Activated naive CD4-positive, alpha-beta T cell treated with anti-CD3 and anti-CD28 coated beads, Interleukin-2, amount 50 U/mL, for 24 hours (primary cell): ENCODE results near the gene HAAO.

Experiments used
- H3K27ac Mint-ChIP-seq: one replicate; pipeline ENCODE4 v1.8.0; 2021; ENCODE audit warnings: mild to moderate bottlenecking, mixed read lengths
- H3K27me3 Mint-ChIP-seq: one replicate; pipeline ENCODE4 v1.8.0; 2021; ENCODE audit warnings: mixed read lengths
- H3K36me3 Mint-ChIP-seq: one replicate; pipeline ENCODE4 v1.8.0; 2021; ENCODE audit warnings: mixed read lengths
- H3K4me1 Mint-ChIP-seq: one replicate; pipeline ENCODE4 v1.8.0; 2021; ENCODE audit warnings: mixed read lengths
- H3K4me3 Mint-ChIP-seq: one replicate; pipeline ENCODE4 v1.8.0; 2021; ENCODE audit warnings: mild to moderate bottlenecking, mixed read lengths
- H3K9me3 Mint-ChIP-seq: one replicate; pipeline ENCODE4 v1.8.0; 2021; ENCODE audit warnings: mixed read lengths

The HAAO gene

DNA sequence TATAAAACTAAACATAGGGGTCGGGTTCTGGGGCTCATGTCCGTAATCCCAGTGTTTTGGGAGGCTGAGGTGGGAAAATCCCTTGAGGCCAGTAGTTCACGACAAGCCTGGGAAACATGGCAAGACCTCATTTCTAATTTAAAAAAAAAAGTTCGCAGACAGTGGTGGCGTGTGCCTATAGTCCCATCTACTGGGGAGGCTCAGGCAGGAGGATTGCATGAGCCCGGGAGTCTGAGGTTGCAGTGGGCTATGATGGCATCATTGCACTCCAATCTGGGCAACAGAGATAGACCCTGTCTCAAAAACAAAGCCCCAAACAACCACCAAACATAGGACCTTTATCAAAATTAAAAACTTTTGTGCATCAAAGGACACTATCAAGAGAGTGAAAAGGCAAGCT lies 9.8 kb upstream of the HAAO start:
- H3K27me3 Mint-ChIP-seq = peaks cover 2% of the 10 kb centered on the region
- H3K4me3 Mint-ChIP-seq = no peak overlapping the region

DNA sequence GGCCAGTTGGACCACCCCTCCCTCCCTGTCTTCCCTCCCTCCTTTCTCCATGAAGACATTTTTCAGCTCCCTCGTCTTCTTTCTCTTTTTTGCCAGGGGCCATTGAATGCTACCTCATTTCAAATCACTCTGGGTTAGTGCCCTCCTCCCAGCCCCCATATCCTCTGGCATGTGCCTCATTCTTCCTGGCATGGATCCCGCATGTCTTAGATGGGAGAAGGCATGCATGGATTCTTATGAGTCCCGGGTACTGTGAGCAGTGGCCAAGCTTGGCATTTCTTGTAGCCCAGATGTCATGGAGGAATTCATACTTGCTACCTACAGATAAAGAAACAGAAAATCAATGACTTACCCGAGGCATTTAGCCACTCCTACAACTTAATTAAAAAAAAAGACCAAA lies 9.0 kb upstream of the HAAO start:
- Mint-ChIP-seq H3K27me3 (peaks cover 2% of the 10 kb centered on the region), H3K36me3 (no peaks in the 10 kb centered on the region), H3K27ac (peak overlapping the region; percentile 8), H3K4me3 (no peak overlapping the region), H3K9me3 (no peaks in the 10 kb centered on the region), H3K4me1 (peaks cover 9% of the 10 kb centered on the region)

More for the DNA sequence above, 9.8 kb upstream of the HAAO start:
- Mint-ChIP-seq H3K36me3 (no peaks in the 10 kb centered on the region), H3K9me3 (no peaks in the 10 kb centered on the region), H3K27ac (no peak overlapping the region), H3K4me1 (peaks cover 9% of the 10 kb centered on the region)

DNA sequence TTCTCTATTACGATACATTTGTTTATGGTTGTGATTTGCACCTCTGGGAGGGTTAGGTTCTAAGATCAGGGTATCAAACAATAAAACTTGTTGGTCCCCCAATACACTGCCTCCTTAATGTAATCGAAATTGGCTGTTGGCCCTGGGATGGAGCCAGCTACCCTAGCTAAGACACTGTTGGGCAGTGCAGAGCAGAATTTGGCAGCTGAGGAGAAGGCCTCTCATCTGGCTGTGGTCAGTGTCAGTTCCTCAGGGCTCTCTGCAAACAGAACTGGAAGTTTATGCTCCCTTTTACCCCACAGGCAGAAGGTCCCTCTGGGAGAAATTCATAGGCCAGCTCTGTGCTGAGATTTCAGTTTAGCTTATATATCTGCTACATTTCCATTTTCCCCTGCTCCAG lies 8.6 kb upstream of the HAAO start:
- Mint-ChIP-seq H3K27me3 (peaks cover 2% of the 10 kb centered on the region), H3K4me1 (peaks cover 9% of the 10 kb centered on the region), H3K36me3 (no peaks in the 10 kb centered on the region), H3K4me3 (no peak overlapping the region), H3K9me3 (no peaks in the 10 kb centered on the region), H3K27ac (no peak overlapping the region)

DNA sequence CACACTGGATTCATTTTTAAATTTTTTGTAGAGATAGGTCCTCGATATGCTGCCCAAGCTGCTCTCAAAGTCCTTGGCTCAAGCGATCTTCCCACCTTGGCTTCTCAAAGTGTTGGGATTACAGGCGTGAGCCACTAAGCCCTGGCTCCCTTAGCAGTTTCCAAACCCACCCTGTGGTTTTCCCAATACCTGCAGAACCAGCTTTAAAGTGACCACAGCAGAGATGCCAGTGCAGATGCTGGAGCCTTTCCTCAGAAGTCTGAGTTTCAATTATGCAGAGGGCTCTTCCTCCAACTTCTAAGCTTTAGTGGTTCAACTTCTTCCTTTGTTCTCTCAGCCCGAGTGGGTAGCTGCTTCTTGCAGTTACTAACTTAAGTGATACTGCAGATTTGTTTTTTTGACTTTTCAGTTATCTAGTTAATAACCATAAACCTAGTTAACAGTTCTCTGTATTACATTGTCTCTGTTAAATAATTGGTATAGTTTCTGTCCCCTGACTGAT lies 8.1 kb upstream of the HAAO start:
- Mint-ChIP-seq H3K36me3 (no peaks in the 10 kb centered on the region), H3K4me1 (peaks cover 9% of the 10 kb centered on the region), H3K4me3 (no peak overlapping the region), H3K27me3 (peaks cover 2% of the 10 kb centered on the region), H3K9me3 (no peaks in the 10 kb centered on the region), H3K27ac (no peak overlapping the region)

DNA sequence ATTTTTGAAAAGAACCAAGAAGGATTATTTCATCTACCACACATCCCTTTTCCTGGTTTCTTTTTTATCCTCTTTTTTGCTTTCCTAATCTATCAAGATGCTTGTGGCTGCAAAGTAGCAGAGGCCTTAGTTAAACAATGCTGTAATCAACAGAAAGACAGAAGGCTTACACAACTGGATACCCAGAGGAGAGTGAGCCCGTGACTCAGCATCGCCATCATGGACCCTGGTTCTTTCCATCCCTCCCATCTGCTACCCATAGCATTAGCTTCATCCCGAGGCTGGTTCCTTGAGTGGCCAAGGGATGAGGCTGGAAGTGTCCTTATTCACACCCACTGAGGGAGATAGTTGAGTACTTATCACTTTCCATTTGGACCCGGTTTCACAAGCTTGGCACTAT lies 7.5 kb upstream of the HAAO start:
- Mint-ChIP-seq H3K27ac (no peak overlapping the region), H3K27me3 (peaks cover 2% of the 10 kb centered on the region), H3K4me1 (peaks cover 10% of the 10 kb centered on the region), H3K9me3 (no peaks in the 10 kb centered on the region), H3K36me3 (no peaks in the 10 kb centered on the region), H3K4me3 (no peak overlapping the region)

DNA sequence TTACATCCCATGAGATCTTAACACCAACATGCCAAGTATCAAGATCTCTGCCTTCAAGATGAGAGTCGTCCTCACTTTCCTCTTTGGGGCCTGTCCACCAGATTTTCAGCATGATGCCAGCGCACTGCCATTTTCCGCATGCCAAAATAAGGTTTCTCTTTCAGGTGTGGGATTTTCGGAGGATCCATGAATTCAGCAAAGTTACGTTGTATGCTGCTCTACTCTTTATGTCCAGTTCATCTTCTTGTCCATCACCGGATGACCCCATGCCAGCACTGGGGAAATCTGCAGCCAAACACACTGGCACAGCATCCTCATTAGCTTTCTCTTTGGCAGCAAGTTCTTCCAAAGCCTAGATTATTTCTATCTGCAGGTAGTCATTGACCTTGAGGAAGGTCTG lies 4.9 kb upstream of the HAAO start:
- no peak overlapping the region for H3K4me3 Mint-ChIP-seq
- no peak overlapping the region for H3K27ac Mint-ChIP-seq
- H3K9me3 Mint-ChIP-seq = no peaks in the 10 kb centered on the region
- H3K27me3 Mint-ChIP-seq = peaks cover 1% of the 10 kb centered on the region
- no peaks in the 10 kb centered on the region for H3K36me3 Mint-ChIP-seq
- peaks cover 28% of the 10 kb centered on the region for H3K4me1 Mint-ChIP-seq

DNA sequence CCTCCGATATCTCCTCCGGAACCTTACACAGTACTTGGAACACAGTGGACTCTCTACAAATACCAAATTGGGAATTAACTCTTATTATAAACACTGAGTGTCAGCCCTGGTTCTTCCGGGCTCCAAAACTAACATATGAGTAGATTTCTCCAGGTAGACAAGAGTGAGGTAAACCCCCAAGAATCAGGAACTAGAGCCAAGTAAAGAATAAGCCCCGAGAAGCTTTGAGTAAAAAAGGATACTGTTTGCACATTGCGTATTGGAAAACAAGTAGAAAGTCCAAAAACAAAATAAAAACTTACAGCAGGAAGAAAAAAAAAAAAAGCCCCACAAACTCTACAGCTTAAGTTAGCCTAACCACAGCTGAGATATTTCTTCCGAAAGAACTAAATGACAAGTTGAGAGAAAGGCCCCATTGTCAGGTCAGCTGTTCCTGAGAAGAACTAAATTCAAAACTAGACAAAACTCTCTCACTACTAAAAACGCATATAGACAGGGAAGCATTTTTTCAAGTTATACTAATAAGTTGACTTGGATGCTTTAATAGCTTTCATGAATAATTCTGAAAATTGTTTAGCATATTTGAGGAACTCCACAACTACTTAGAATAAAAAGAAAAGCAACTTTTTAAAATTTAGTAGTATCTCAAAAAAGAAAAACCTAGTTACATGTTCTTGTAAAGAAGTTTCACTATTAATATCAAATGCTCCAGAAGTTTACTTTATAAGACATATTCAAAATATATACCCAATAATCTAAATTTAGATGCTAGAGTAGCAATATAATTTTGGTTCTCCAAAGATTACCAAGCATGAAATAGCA lies 4.3 kb upstream of the HAAO start:
- H3K36me3 Mint-ChIP-seq = no peaks in the 10 kb centered on the region
- H3K4me1 Mint-ChIP-seq = peaks cover 33% of the 10 kb centered on the region
- H3K27ac Mint-ChIP-seq = no peak overlapping the region
- H3K27me3 Mint-ChIP-seq = peaks cover 6% of the 10 kb centered on the region
- no peaks in the 10 kb centered on the region for H3K9me3 Mint-ChIP-seq
- H3K4me3 Mint-ChIP-seq = no peak overlapping the region

DNA sequence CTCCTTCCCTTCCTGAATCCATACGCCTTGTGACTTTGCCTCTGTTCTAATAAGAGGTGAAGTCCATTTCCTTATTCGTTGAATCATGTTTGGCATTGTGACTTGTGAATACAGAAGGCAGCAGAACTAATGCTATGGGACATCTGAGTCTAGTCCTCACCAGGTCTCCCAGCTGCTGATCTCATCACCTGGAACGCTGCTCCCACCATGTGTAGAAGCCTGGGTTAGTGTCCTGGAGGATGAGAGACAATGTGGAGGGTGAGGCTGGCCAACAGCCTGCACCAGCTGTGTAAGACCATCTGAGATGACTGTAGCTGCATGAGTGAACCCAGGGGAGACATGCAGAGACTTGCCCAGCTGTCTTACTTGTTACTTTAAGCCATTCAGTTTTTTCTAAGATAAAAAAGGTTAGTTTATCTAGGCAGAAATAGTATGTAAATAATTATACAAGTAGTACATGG lies 3.5 kb upstream of the HAAO start:
- peaks cover 13% of the 10 kb centered on the region for H3K27me3 Mint-ChIP-seq
- peaks cover 38% of the 10 kb centered on the region for H3K4me1 Mint-ChIP-seq
- H3K4me3 Mint-ChIP-seq = no peak overlapping the region
- H3K27ac Mint-ChIP-seq = no peak overlapping the region
- H3K9me3 Mint-ChIP-seq = no peaks in the 10 kb centered on the region
- H3K36me3 Mint-ChIP-seq = peaks cover 2% of the 10 kb centered on the region

DNA sequence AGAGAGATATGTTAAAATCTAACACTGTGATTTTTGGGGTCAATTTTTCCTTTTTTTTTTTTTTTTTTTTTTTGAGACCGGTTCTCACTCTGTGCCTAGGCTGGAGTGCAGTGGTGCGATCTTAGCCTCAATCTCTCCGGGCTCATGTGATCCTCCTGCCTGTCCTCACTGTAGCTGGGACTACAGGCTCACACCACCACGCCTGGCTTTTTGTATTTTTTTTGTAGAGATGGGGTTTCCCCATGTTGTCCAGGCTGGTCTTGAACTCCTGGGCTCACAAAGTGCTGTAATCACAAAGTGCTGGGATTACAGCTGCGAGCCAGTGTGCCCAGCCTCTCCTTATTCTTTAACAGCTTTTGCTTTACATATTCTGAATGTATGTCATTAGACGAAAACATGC lies 2.9 kb upstream of the HAAO start:
- Mint-ChIP-seq H3K36me3 (peaks cover 2% of the 10 kb centered on the region), H3K9me3 (no peaks in the 10 kb centered on the region), H3K27ac (no peak overlapping the region), H3K27me3 (peaks cover 15% of the 10 kb centered on the region), H3K4me1 (peaks cover 32% of the 10 kb centered on the region), H3K4me3 (no peak overlapping the region)

DNA sequence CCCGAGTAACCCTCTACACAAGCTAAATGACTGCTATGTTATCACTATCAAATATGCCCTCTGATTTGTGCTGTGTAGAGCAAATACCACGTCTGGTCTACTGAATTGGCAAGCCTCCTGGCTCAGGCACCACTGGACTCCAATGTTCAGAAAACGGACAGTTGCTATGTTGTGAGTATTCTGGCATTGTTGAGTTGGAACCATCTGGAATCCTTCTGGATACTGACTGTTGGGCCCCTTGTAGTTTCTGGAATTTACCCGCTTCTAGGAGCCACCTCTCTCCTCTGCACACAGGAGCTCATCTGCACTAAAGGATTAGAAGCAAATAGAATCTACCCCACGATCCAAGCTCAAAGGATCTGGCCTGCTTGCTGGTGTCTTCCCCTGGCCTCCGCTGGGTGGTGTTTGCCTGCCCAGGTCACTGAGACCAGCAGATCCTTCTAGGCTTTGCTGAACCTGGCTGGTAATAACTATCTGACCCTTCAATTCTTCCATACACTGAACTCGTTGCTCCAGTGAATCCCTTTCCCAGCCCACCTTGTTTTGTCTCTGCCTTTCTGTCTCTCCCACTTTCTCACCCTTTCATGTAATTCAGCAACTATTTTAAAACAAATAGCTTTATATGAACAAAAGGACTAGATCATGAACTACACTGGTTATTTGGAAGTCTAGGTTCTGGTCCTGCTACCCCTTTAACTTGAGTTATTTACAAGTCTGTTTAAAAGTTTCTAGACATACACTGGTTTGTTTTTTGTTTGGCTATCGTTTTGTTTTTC lies 2.1 kb upstream of the HAAO start:
- Mint-ChIP-seq H3K27ac (no peak overlapping the region), H3K4me3 (no peak overlapping the region), H3K36me3 (peaks cover 2% of the 10 kb centered on the region), H3K27me3 (peaks cover 22% of the 10 kb centered on the region), H3K9me3 (no peaks in the 10 kb centered on the region), H3K4me1 (peaks cover 31% of the 10 kb centered on the region)

DNA sequence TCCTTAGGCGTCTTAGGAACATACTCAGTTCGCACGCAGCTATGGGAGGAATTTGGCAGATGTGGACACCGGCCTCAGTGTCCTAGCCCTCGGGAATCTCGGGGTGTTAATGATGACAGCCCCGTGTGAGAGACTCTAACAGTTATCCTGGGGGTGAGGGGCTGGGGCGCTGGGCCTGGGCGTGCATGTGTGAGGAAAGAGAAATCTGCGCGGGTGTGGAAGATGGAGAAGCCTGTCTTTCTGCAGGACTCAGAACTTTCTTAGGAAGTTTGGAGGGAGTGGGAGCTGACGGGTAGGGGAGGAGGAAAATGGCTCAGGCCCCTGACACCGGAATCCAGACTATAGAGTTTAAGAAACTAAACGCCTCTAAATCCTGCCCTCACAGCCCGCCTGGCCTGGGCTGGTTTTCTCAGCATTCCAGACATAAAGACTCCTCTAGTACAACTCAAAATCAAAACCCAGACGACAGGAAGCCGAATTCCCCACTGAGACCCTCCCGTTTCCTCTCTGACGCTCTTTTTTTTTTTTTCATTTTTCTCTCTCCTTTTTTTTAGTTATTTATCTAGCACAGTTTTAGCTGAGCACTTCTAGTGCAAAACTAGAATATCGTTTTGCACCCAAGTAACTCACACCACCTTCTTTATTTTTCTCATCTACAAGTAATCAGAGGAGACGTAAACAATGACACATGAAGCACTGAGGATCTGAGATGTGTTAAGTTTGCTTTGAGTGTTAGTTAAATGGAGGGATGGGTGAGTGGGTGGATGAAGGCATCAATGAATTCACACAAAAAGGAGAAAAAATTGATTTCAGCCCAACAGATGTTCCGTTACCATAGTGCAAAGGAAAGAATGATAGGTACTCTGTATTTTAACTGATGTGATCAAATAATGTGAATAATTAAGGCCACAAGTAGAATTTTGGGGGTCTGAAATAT lies 1.2 kb upstream of the HAAO start:
- Mint-ChIP-seq H3K4me1 (peaks cover 31% of the 10 kb centered on the region), H3K27me3 (peaks cover 24% of the 10 kb centered on the region), H3K36me3 (peaks cover 2% of the 10 kb centered on the region), H3K27ac (peak overlapping the region; percentile 52), H3K4me3 (peak overlapping the region; percentile 84), H3K9me3 (no peaks in the 10 kb centered on the region)

DNA sequence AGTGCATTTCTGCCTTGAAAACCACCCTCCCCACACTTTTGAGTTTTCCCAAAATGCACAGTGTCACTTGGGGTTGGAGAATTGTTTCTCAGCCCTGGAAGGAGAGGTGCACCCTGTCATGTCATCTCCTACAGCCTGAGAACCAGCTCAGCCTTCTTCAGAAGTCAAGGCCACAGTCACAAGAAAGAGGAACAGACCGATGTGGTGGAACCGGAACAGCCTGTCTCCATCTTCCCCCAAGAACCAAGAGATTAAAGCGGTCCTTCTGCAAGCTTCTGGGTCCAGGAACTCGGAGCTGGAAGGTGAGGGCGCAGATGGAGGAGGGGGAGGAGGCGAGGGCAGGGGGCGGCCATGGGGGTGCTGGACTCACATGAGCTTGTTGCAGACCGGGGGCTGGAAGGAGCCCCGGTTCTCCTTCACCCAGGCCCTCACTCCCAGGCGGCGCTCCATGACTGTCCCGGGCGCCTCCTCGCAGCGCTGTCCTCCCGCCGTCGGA lies 248 bp downstream of the HAAO start:
- Mint-ChIP-seq H3K9me3 (no peaks in the 10 kb centered on the region), H3K27ac (peak overlapping the region; percentile 84), H3K4me1 (peaks cover 31% of the 10 kb centered on the region), H3K4me3 (peak overlapping the region; percentile 86), H3K27me3 (peaks cover 24% of the 10 kb centered on the region), H3K36me3 (peaks cover 2% of the 10 kb centered on the region)

DNA sequence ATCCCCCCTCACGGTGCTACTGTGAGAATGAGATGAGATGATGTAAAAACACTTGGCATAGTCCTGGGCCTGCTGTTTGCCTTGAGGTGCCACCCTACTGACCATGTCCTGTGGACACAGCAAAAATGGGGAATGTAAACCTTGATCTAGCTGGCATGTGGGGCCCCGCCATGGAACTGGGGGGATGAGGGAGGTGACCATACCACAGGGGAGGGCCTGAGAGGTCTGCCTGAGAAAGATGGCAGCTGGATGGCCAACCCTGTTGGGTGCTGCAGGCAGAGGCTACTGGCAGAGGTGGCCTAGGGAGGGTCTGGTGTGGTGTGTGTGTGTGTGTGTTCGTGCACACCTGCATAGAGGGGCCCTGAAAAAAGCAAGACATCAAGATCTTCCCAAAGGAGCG lies 777 bp downstream of the HAAO start:
- Mint-ChIP-seq H3K4me3 (peak overlapping the region; percentile 86), H3K27ac (no peak overlapping the region), H3K36me3 (peaks cover 2% of the 10 kb centered on the region), H3K4me1 (peaks cover 31% of the 10 kb centered on the region), H3K27me3 (peaks cover 24% of the 10 kb centered on the region), H3K9me3 (no peaks in the 10 kb centered on the region)

DNA sequence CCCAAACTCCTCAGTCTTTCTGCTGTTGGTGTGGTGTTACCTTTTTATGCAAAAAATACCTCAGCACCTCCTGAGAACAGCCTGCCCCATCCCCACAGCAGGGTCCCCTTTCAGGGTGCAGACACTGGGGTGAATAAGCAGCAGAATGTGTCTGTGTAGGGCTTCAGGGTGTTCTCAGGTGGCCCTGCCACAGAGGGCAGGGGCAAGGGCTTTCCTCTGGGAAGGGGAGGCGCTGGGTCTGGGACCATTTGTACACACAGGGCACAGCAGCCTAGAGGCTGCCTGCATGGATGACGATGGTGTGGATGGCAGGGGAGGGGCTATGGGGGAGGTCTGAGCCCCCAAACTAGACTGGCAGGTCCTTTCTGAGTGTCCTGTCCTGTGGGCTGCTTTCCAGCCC lies 2.6 kb downstream of the HAAO start:
- peaks cover 2% of the 10 kb centered on the region for H3K36me3 Mint-ChIP-seq
- no peaks in the 10 kb centered on the region for H3K9me3 Mint-ChIP-seq
- H3K27ac Mint-ChIP-seq = no peak overlapping the region
- peaks cover 28% of the 10 kb centered on the region for H3K4me1 Mint-ChIP-seq
- no peak overlapping the region for H3K4me3 Mint-ChIP-seq
- peaks cover 24% of the 10 kb centered on the region for H3K27me3 Mint-ChIP-seq

DNA sequence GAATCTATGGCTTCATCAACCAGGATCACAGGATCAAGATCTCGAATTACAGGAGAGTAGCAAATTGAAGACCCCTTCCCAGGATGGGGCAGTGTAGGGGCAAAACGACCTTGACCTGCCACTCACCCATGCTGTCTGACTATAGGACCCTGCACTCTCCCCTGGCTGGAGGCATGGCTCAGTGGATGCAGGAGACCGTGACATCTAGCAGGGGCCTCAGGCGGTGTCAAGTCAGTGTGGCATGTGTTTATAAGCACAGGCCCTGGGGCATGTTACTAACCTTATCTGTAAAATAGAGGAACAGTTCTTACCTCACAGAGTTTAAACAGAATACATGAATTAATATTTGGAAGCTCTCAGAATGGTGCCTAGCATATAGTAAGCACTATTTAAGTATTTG lies 3.5 kb downstream of the HAAO start:
- Mint-ChIP-seq H3K27ac (no peak overlapping the region), H3K27me3 (peaks cover 24% of the 10 kb centered on the region), H3K4me1 (peaks cover 20% of the 10 kb centered on the region), H3K9me3 (no peaks in the 10 kb centered on the region), H3K4me3 (no peak overlapping the region), H3K36me3 (peaks cover 2% of the 10 kb centered on the region)
